Stimulated activated CD4-positive, alpha-beta T cell treated with anti-CD3 and anti-CD28 coated beads, Interleukin-15, amount 100 ng/mL, for 24 hours (primary cell): ENCODE data around the gene XYLT1.
A peak's percentile ranks its signal among the peaks of the same experiment; 100 is the strongest.

ENCODE experiments used
- DNase-seq: peaks from one replicate; pipeline ENCODE4 v3.0.0-alpha.2; 2020

Gene XYLT1

GRCh38 chr16:17070882-17071592 is 399.7 kb downstream of the XYLT1 start:
- peak; percentile 89 for DNase-seq

GRCh38 chr16:17069681-17070080 is 401.1 kb downstream of the XYLT1 start:
- DNase-seq: no peak

GRCh38 chr16:17068524-17068923 is 402.2 kb downstream of the XYLT1 start:
- no peak for DNase-seq

- no peak for DNase-seq
Observed at GRCh38 chr16:17067882-17068281, 402.9 kb downstream of the XYLT1 start.

GRCh38 chr16:17063201-17064139 is 407.3 kb downstream of the XYLT1 start:
- DNase-seq: no peak

GRCh38 chr16:17062676-17063075 is 408.1 kb downstream of the XYLT1 start:
- DNase-seq: no peak

- DNase-seq: no peak
Observed at GRCh38 chr16:17061326-17061725, 409.4 kb downstream of the XYLT1 start.

GRCh38 chr16:17058471-17058870 is 412.3 kb downstream of the XYLT1 start:
- no peak for DNase-seq

GRCh38 chr16:17056666-17057065 is 414.1 kb downstream of the XYLT1 start:
- DNase-seq: no peak

- DNase-seq: no peak
Observed at GRCh38 chr16:17053536-17054160, 417.1 kb downstream of the XYLT1 start.
